HepG2 (cell line): ENCODE measurements around the gene NPDC1. TPM values are rescaled to one million over a fixed set of nuclear protein-coding genes. Genes with fewer than 3 reads are reported as not detected.

Source experiments
- HDAC1 ChIP-seq: sonication (generic); formaldehyde crosslinking; IDR thresholded peaks from 2 replicates; pipeline ENCODE4 v1.5.1; 2020; ENCODE audit warnings: mild to moderate bottlenecking, missing genetic modification reagents
- HNRNPL ChIP-seq: fragments of 200-400 bp; formaldehyde crosslinking; IDR thresholded peaks from 2 replicates; pipeline ENCODE4 v1.6.1; 2017; ENCODE audit warnings: mild to moderate bottlenecking, low read depth, low read length
- KDM4B ChIP-seq: sonication (generic); formaldehyde crosslinking; IDR thresholded peaks from 2 replicates; pipeline ENCODE4 v1.4.0; 2020; ENCODE audit warnings: missing genetic modification reagents
- KLF12 ChIP-seq: sonication (generic); formaldehyde crosslinking; IDR thresholded peaks from 2 replicates; pipeline ENCODE4 v1.4.0; 2020; ENCODE audit warnings: missing genetic modification reagents, borderline replicate concordance
- MTA1 ChIP-seq: sonication (generic); formaldehyde crosslinking; IDR thresholded peaks from 2 replicates; pipeline ENCODE4 v1.4.0; 2020; ENCODE audit warnings: missing genetic modification reagents, mild to moderate bottlenecking, borderline replicate concordance
- NRL ChIP-seq: sonication (generic); formaldehyde crosslinking; IDR thresholded peaks from 2 replicates; pipeline ENCODE4 v1.5.0; 2020; ENCODE audit warnings: missing genetic modification reagents, mild to moderate bottlenecking, moderate library complexity, borderline replicate concordance
- PAX8 ChIP-seq: sonication (generic); formaldehyde crosslinking; IDR thresholded peaks from 2 replicates; pipeline ENCODE4 v1.8.0; 2022; ENCODE audit warnings: mild to moderate bottlenecking, missing genetic modification reagents, borderline replicate concordance
- RARA ChIP-seq: IDR thresholded peaks from 2 replicates; pipeline ENCODE4 v1.6.1; 2016; ENCODE audit warnings: missing genetic modification reagents, missing compliant biosample characterization
- REL ChIP-seq: sonication (generic); formaldehyde crosslinking; conservative IDR thresholded peaks from 2 replicates; pipeline ENCODE4 v1.8.0; 2022; ENCODE audit warnings: mild to moderate bottlenecking, missing genetic modification reagents, moderate library complexity
- SALL2 ChIP-seq: sonication (generic); formaldehyde crosslinking; IDR thresholded peaks from 2 replicates; pipeline ENCODE4 v1.8.1; 2023; ENCODE audit warnings: mild to moderate bottlenecking, missing genetic modification reagents, inconsistent platforms
- SOX6 ChIP-seq, 2 experiments: fragments of 450-650 bp in 1 of 2; sonication (generic) in 1 of 2; formaldehyde crosslinking in 1 of 2; IDR thresholded peaks; 2 replicates each; pipeline versions ENCODE4 v1.4.0 to v1.6.1; 2017 to 2020; ENCODE audit warnings: antibody characterized with exemption in 1 of 2, mild to moderate bottlenecking in 1 of 2, missing genetic modification reagents in 1 of 2
- TEAD3 ChIP-seq: optimal IDR thresholded peaks from 2 replicates; pipeline ENCODE3; 2016; ENCODE audit warnings: borderline replicate concordance
- WIZ ChIP-seq: sonication (generic); formaldehyde crosslinking; IDR thresholded peaks from 2 replicates; pipeline ENCODE4 v1.5.1; 2020; ENCODE audit warnings: mild to moderate bottlenecking, missing genetic modification reagents
- ZBTB38 ChIP-seq: sonication (generic); formaldehyde crosslinking; IDR thresholded peaks from 2 replicates; pipeline ENCODE4 v1.5.1; 2020; ENCODE audit warnings: mild to moderate bottlenecking, missing genetic modification reagents
- ZNF296 ChIP-seq: sonication (generic); formaldehyde crosslinking; conservative IDR thresholded peaks from 2 replicates; pipeline ENCODE4 v1.5.0; 2020; ENCODE audit warnings: mild to moderate bottlenecking, missing genetic modification reagents
- ZNF331 ChIP-seq: sonication (generic); formaldehyde crosslinking; IDR thresholded peaks from 2 replicates; pipeline ENCODE4 v1.4.0; 2020; ENCODE audit warnings: missing genetic modification reagents
- ZNF749 ChIP-seq: sonication (generic); formaldehyde crosslinking; IDR thresholded peaks from 2 replicates; pipeline ENCODE4 v1.8.0; 2022; ENCODE audit warnings: mild to moderate bottlenecking, missing genetic modification reagents, moderate library complexity, borderline replicate concordance
- ZNF766 ChIP-seq: sonication (generic); formaldehyde crosslinking; IDR thresholded peaks from 2 replicates; pipeline ENCODE4 v1.5.0; 2020; ENCODE audit warnings: missing genetic modification reagents, borderline replicate concordance
- polyA plus RNA-seq, 8 experiments: library from polyadenylated mRNA; depleted of rRNA in 3 of 8; stranded (reverse) in 7 of 8; unstranded in 1 of 8; fragments of >200 nt; fragmentation: Illumina TruSeq in 4 of 8; extraction: Trizol in 4 of 8; gene quantifications; 2 replicates each; pipeline versions ENCODE4 v1.2.1 to v1.2.3, GENCODE V29; 2011 to 2016; ENCODE audit warnings: low read depth in 4 of 8, missing spikeins in 1 of 8, mixed read lengths in 1 of 8; ENCODE audit not compliant: insufficient read depth in 1 of 8
- total RNA-seq, 5 experiments: library from RNA; depleted of rRNA; stranded (reverse); fragments of >200 nt; fragmentation: Illumina TruSeq; extraction: Trizol; gene quantifications; 2 replicates each; pipeline ENCODE4 v1.2.3, GENCODE V29; 2016; ENCODE audit warnings: low read depth in 1 of 5
- TF ChIP-seq, protein P1 (sequence below): sonication (generic); formaldehyde crosslinking; IDR thresholded peaks from 2 replicates; pipeline ENCODE4 v1.4.0; 2020; ENCODE audit warnings: missing genetic modification reagents, mild to moderate bottlenecking, borderline replicate concordance
- TF ChIP-seq, protein P2 (sequence below): sonication (generic); formaldehyde crosslinking; IDR thresholded peaks from 2 replicates; pipeline ENCODE4 v1.5.0; 2020; ENCODE audit warnings: mild to moderate bottlenecking, low read depth, missing genetic modification reagents, borderline replicate concordance
- TF ChIP-seq, protein P3 (sequence below): sonication (generic); formaldehyde crosslinking; IDR thresholded peaks from 2 replicates; pipeline ENCODE4 v1.8.0; 2022; ENCODE audit warnings: mild to moderate bottlenecking, missing genetic modification reagents, borderline replicate concordance
- TF ChIP-seq, protein P4 (sequence below): sonication (generic); formaldehyde crosslinking; IDR thresholded peaks from 2 replicates; pipeline ENCODE4 v1.4.0; 2020; ENCODE audit warnings: mild to moderate bottlenecking, missing genetic modification reagents
- TF ChIP-seq, protein P5 (sequence below): sonication (generic); formaldehyde crosslinking; IDR thresholded peaks from 2 replicates; pipeline ENCODE4 v1.8.0; 2022; ENCODE audit warnings: missing genetic modification reagents, mild to moderate bottlenecking, inconsistent platforms, borderline replicate concordance

NPDC1 gene
- total and polyA plus RNA-seq, 2 of the 13 experiments (the other 11 are each of a cell fraction or from before 2014, with no cell fraction given), result 0.84 to 5.4 TPM

DNA sequence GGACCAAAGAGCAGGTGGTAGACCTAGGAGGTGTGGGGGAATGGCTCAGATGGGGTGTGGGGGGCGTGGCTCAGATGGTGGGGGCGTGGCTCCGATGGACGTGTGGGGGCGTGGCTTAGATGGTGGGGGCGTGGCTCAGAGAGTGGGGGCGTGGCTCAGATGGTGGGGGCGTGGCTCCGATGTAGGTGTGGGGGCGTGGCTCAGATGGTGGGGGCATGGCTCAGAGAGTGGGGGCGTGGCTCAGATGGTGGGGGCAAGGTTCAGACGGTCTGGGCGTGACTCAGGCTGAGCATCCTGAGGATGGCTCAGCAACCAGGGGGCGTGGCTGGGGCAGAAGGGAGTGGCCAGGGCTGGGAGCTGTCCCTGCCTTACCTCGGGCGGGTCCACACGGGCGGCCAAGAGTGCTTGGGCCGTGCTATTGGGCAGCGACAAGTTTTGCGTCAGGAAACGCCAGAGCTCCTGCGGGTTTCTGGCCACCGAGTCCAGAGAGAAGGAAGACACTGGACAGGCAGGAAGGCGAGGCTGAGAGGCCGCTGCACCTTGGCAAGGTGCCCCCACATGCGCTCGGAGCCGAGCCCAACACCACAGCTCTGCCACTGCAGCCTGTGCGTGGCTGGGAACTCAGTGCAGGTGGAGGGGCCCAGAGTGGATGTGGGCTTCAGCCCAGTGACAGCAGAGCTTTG is 23.9 kb downstream of the NPDC1 start (continued):
- no peak for TF ChIP-seq RARA (CRISPR knock-in tag)
- TF ChIP-seq KLF12 (CRISPR knock-in tag), result 0 out of 2 replicates have a peak, but pooled peaks have one; percentile 49
- TF ChIP-seq ZNF331 (CRISPR knock-in tag), result 0 out of 2 replicates have a peak, but pooled peaks have one; percentile 24
- TF ChIP-seq, protein P1, sequence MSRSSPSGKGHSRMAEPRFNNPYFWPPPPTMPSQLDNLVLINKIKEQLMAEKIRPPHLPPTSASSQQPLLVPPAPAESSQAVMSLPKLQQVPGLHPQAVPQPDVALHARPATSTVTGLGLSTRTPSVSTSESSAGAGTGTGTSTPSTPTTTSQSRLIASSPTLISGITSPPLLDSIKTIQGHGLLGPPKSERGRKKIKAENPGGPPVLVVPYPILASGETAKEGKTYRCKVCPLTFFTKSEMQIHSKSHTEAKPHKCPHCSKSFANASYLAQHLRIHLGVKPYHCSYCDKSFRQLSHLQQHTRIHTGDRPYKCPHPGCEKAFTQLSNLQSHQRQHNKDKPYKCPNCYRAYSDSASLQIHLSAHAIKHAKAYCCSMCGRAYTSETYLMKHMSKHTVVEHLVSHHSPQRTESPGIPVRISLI, result 0 out of 2 replicates have a peak, but pooled peaks have one; percentile 6
- TF ChIP-seq, protein P2, sequence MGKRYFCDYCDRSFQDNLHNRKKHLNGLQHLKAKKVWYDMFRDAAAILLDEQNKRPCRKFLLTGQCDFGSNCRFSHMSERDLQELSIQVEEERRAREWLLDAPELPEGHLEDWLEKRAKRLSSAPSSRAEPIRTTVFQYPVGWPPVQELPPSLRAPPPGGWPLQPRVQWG (CRISPR knock-in tag), result no peak
- TF ChIP-seq HDAC1 (CRISPR knock-in tag), result no peak
- peak; percentile 41; the same call in 1 of the 2 replicates for TF ChIP-seq NRL (CRISPR knock-in tag)
- no peak for TF ChIP-seq PAX8 (CRISPR knock-in tag)
- no peak for TF ChIP-seq SOX6 (IDR thresholded peaks at IDR 0.05)
- TF ChIP-seq SOX6 (CRISPR knock-in tag; IDR thresholded peaks at IDR 0.05), result no peak
- TF ChIP-seq HNRNPL, result 0 out of 2 replicates have a peak, but pooled peaks have one; percentile 71
- TF ChIP-seq ZNF296 (CRISPR knock-in tag), result no peak
- TF ChIP-seq, protein P3, sequence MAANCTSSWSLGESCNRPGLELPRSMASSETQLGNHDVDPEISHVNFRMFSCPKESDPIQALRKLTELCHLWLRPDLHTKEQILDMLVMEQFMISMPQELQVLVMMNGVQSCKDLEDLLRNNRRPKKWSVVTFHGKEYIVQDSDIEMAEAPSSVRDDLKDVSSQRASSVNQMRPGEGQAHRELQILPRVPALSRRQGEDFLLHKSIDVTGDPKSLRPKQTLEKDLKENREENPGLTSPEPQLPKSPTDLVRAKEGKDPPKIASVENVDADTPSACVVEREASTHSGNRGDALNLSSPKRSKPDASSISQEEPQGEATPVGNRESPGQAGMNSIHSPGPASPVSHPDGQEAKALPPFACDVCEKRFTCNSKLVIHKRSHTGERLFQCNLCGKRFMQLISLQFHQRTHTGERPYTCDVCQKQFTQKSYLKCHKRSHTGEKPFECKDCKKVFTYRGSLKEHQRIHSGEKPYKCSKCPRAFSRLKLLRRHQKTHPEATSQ, result no peak
- no peak for TF ChIP-seq SALL2
- TF ChIP-seq, protein P4, sequence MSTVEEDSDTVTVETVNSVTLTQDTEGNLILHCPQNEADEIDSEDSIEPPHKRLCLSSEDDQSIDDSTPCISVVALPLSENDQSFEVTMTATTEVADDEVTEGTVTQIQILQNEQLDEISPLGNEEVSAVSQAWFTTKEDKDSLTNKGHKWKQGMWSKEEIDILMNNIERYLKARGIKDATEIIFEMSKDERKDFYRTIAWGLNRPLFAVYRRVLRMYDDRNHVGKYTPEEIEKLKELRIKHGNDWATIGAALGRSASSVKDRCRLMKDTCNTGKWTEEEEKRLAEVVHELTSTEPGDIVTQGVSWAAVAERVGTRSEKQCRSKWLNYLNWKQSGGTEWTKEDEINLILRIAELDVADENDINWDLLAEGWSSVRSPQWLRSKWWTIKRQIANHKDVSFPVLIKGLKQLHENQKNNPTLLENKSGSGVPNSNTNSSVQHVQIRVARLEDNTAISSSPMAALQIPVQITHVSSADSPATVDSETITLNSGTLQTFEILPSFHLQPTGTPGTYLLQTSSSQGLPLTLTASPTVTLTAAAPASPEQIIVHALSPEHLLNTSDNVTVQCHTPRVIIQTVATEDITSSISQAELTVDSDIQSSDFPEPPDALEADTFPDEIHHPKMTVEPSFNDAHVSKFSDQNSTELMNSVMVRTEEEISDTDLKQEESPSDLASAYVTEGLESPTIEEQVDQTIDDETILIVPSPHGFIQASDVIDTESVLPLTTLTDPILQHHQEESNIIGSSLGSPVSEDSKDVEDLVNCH (CRISPR knock-in tag), result no peak
- TF ChIP-seq MTA1 (CRISPR knock-in tag), result no peak; the same call in 1 of the 2 replicates
- TF ChIP-seq ZNF766 (CRISPR knock-in tag), result no peak
- no peak for TF ChIP-seq ZNF749 (CRISPR knock-in tag)
- TF ChIP-seq KDM4B, result no peak
- TF ChIP-seq, protein P5, sequence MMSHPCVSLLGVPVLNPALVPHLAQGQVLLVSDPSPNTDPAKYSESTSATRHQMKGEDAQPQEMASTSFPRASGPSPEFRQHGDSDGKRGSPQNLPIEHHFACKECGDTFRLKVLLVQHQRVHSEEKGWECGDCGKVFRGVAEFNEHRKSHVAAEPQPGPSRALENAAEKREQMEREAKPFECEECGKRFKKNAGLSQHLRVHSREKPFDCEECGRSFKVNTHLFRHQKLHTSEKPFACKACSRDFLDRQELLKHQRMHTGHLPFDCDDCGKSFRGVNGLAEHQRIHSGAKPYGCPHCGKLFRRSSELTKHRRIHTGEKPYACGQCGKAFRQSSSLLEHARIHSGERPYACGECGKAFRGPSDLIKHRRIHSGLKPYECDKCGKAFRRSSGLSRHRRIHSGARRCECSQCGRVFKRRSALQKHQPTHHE (CRISPR knock-in tag), result no peak
- no peak for TF ChIP-seq WIZ (CRISPR knock-in tag)
- peak; percentile 56; the same call in 1 of the 2 replicates for TF ChIP-seq ZBTB38 (CRISPR knock-in tag)
- TF ChIP-seq REL (CRISPR knock-in tag), result no peak
- TF ChIP-seq TEAD3 (CRISPR knock-in tag), result peak; percentile 23
